ENCODE results near the gene ASCL3.

ASCL3 gene

GRCh38 chr11:8932564-8933180, 10.1 kb downstream of the ASCL3 start, which contains the start of gene C11orf16:
TSS of gene C11orf16 (minus strand) at chr11:8932947. CDS start at chr11:8932308, 639 bp downstream.
- Histone ChIP-seq H3K4me3 (ENCODE audit: low read length, poor library complexity, severe bottlenecking) (no peak within 1 kb of the TSS), H3K4me1 (ENCODE audit: insufficient read depth, low read length, poor library complexity, severe bottlenecking) (no peaks in the 10 kb centered on the region), H3K36me3 (ENCODE audit: insufficient read depth, low read length) (no peaks in the 10 kb centered on the region), H3K79me2 (ENCODE audit: insufficient read depth, low read length) (no peaks in the 10 kb centered on the region), H4K20me1 (ENCODE audit: insufficient read depth, low read length, poor library complexity, severe bottlenecking) (no peaks in the 10 kb centered on the region), H3F3A (ENCODE audit: low read depth) (no peaks in the 10 kb centered on the region), H3K4me2 (ENCODE audit: low read depth, low read length, poor library complexity, severe bottlenecking) (no peak within 1 kb of the TSS), H3K9me2 (replicated peaks; ENCODE audit: low read depth, low read length) (no peaks in the 10 kb centered on the region), H3K9ac (ENCODE audit: low read depth, low read length, poor library complexity, severe bottlenecking) (no peak within 1 kb of the TSS), H3K9me3 (ENCODE audit: insufficient read depth, low read depth, low read length) (no peaks in the 10 kb centered on the region), H2AFZ (ENCODE audit: low read length) (no peak within 1 kb of the TSS), H3K27me3 (ENCODE audit: insufficient read depth, low read length, poor library complexity, severe bottlenecking) (no peaks in the 10 kb centered on the region)
- no peak for TF ChIP-seq EZH2phosphoT487 (IDR thresholded peaks at IDR 0.05; ENCODE audit: borderline replicate concordance)
- TF ChIP-seq, protein P1, sequence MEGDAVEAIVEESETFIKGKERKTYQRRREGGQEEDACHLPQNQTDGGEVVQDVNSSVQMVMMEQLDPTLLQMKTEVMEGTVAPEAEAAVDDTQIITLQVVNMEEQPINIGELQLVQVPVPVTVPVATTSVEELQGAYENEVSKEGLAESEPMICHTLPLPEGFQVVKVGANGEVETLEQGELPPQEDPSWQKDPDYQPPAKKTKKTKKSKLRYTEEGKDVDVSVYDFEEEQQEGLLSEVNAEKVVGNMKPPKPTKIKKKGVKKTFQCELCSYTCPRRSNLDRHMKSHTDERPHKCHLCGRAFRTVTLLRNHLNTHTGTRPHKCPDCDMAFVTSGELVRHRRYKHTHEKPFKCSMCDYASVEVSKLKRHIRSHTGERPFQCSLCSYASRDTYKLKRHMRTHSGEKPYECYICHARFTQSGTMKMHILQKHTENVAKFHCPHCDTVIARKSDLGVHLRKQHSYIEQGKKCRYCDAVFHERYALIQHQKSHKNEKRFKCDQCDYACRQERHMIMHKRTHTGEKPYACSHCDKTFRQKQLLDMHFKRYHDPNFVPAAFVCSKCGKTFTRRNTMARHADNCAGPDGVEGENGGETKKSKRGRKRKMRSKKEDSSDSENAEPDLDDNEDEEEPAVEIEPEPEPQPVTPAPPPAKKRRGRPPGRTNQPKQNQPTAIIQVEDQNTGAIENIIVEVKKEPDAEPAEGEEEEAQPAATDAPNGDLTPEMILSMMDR (conservative IDR thresholded peaks at IDR 0.05; ENCODE audit: low read length) = no peak

DNA sequence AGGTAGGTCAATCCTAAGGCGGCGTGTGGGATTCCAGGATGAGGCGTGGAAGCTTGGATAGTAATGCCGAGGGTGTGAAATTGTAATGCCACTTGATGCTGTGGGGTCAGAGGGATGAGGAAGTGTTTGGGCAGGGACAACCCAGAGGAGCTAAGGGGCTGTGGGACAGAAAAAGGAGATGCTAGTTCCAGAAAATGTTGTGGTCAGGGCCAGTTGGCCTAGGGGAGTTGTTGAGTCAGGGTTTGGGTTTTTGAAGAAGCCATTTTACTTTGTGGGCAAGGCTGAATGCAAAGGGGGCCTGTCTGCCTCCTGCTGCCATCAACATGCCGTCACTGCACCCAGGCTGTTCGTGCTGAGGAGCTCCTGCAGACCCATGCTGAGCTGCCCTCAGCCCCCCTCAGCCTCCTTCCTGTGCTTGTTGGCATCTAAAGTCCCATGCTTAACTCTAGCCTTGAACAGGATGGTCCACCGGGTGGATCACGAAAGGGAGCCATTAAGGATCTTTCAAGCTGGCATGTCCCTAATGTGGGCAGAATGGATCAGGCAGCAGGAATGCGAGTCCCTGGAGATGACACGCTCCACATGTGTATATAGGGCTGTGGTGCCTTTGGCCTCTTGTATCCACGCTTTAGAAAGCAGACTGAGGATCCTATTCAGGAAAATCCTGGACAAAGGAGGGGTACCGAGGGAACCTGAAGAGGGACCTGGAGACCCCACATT, 12.2 kb downstream of the ASCL3 start:
- Histone ChIP-seq H4K20me1 (ENCODE audit: insufficient read depth, low read length, poor library complexity, severe bottlenecking) (no peaks in the 10 kb centered on the region), H3K79me2 (ENCODE audit: insufficient read depth, low read length) (no peaks in the 10 kb centered on the region), H3K9me3 (ENCODE audit: insufficient read depth, low read depth, low read length) (no peaks in the 10 kb centered on the region), H3K9ac (ENCODE audit: low read depth, low read length, poor library complexity, severe bottlenecking) (no peak overlapping the region), H3F3A (ENCODE audit: low read depth) (no peaks in the 10 kb centered on the region), H3K9me2 (replicated peaks; ENCODE audit: low read depth, low read length) (no peaks in the 10 kb centered on the region), H3K4me1 (ENCODE audit: insufficient read depth, low read length, poor library complexity, severe bottlenecking) (no peaks in the 10 kb centered on the region), H2AFZ (ENCODE audit: low read length) (no peak overlapping the region), H3K36me3 (ENCODE audit: insufficient read depth, low read length) (no peaks in the 10 kb centered on the region), H3K4me3 (ENCODE audit: low read length, poor library complexity, severe bottlenecking) (no peak overlapping the region), H3K4me2 (ENCODE audit: low read depth, low read length, poor library complexity, severe bottlenecking) (no peak overlapping the region), H3K27me3 (ENCODE audit: insufficient read depth, low read length, poor library complexity, severe bottlenecking) (no peaks in the 10 kb centered on the region)
- TF ChIP-seq EZH2phosphoT487 (IDR thresholded peaks at IDR 0.05; ENCODE audit: borderline replicate concordance) = no peak

DNA sequence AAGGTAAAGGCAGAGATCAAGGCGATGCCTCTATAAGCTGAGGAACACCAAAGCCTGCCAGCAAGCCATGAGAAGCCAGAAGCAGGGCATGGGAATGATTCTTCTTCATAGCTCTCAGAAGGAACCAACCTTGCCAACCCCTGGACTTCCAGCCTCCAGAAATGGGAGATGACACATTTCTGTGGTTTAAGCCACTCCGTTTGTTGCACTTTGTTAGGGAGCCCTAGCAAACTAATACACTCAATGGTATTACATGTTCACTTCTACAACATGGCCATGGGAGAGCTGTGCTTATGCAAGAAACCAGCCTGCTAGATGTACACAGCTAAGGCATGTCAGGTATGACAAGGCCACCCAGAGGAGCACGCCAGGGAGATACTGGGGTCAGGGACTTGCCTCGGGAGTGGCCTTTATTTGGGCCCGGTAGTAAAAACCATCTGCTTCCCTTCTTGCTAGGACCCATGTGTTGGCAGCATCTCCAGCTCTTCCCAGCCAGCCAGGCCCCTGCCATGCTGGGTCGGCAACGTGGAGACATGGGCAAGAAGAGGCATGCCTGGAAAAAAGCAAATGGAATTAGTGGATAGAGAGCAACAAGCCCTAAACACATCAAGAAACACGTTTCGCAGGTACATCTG, 13.7 kb downstream of the ASCL3 start:
- Histone ChIP-seq H3K79me2 (ENCODE audit: insufficient read depth, low read length) (no peaks in the 10 kb centered on the region), H3K4me2 (ENCODE audit: low read depth, low read length, poor library complexity, severe bottlenecking) (no peak overlapping the region), H3K9ac (ENCODE audit: low read depth, low read length, poor library complexity, severe bottlenecking) (no peak overlapping the region), H3K4me1 (ENCODE audit: insufficient read depth, low read length, poor library complexity, severe bottlenecking) (no peaks in the 10 kb centered on the region), H3K27me3 (ENCODE audit: insufficient read depth, low read length, poor library complexity, severe bottlenecking) (no peaks in the 10 kb centered on the region), H4K20me1 (ENCODE audit: insufficient read depth, low read length, poor library complexity, severe bottlenecking) (no peaks in the 10 kb centered on the region), H3K9me2 (replicated peaks; ENCODE audit: low read depth, low read length) (no peaks in the 10 kb centered on the region), H3F3A (ENCODE audit: low read depth) (no peaks in the 10 kb centered on the region), H2AFZ (ENCODE audit: low read length) (no peak overlapping the region), H3K36me3 (ENCODE audit: insufficient read depth, low read length) (no peaks in the 10 kb centered on the region), H3K9me3 (ENCODE audit: insufficient read depth, low read depth, low read length) (no peaks in the 10 kb centered on the region), H3K4me3 (ENCODE audit: low read length, poor library complexity, severe bottlenecking) (no peak overlapping the region)
- TF ChIP-seq, protein P1 (conservative IDR thresholded peaks at IDR 0.05; ENCODE audit: low read length) = no peak
- TF ChIP-seq EZH2phosphoT487 (IDR thresholded peaks at IDR 0.05; ENCODE audit: borderline replicate concordance) = no peak
